ENCODE results near the gene CSH1.

The CSH1 gene

GRCh38 chr17:63941162-63941561, 44.8 kb upstream of the CSH1 start:
- no peak overlapping the region for H3K4me3 ChIP-seq (replicated peaks; ENCODE audit: low read depth, low read length)
- TF ChIP-seq CTCF (IDR thresholded peaks at IDR 0.05; ENCODE audit: low read length, missing control alignments): no peak
- no peak for DNase-seq (ENCODE audit: low read depth)

- no peak for TF ChIP-seq CTCF (IDR thresholded peaks at IDR 0.05; ENCODE audit: low read length, missing control alignments)
- DNase-seq (ENCODE audit: low read depth): no peak
- H3K4me3 ChIP-seq (replicated peaks; ENCODE audit: low read depth, low read length): no peak overlapping the region
Measured at GRCh38 chr17:63940584-63940983, 44.2 kb upstream of the CSH1 start.

GRCh38 chr17:63939884-63940283, 43.5 kb upstream of the CSH1 start:
- H3K4me3 ChIP-seq (replicated peaks; ENCODE audit: low read depth, low read length): no peak overlapping the region
- TF ChIP-seq CTCF (IDR thresholded peaks at IDR 0.05; ENCODE audit: low read length, missing control alignments): no peak
- no peak for DNase-seq (ENCODE audit: low read depth)

- no peak for TF ChIP-seq CTCF (IDR thresholded peaks at IDR 0.05; ENCODE audit: low read length, missing control alignments)
- DNase-seq (ENCODE audit: low read depth): no peak
- no peak overlapping the region for H3K4me3 ChIP-seq (replicated peaks; ENCODE audit: low read depth, low read length)
Measured at GRCh38 chr17:63939401-63939800, 43.0 kb upstream of the CSH1 start.

GRCh38 chr17:63937920-63938319, 41.5 kb upstream of the CSH1 start:
- no peak for DNase-seq (ENCODE audit: low read depth)
- H3K4me3 ChIP-seq (replicated peaks; ENCODE audit: low read depth, low read length): no peak overlapping the region
- no peak for TF ChIP-seq CTCF (IDR thresholded peaks at IDR 0.05; ENCODE audit: low read length, missing control alignments)

GRCh38 chr17:63937319-63937718, 40.9 kb upstream of the CSH1 start:
- no peak for TF ChIP-seq CTCF (IDR thresholded peaks at IDR 0.05; ENCODE audit: low read length, missing control alignments)
- DNase-seq (ENCODE audit: low read depth): no peak
- no peak overlapping the region for H3K4me3 ChIP-seq (replicated peaks; ENCODE audit: low read depth, low read length)

GRCh38 chr17:63934183-63935112, 38.1 kb upstream of the CSH1 start:
- DNase-seq (ENCODE audit: low read depth): no peak
- no peak overlapping the region for H3K4me3 ChIP-seq (replicated peaks; ENCODE audit: low read depth, low read length)

More at GRCh38 chr17:63934183-63935112, 38.1 kb upstream of the CSH1 start:
- no peak for TF ChIP-seq CTCF (IDR thresholded peaks at IDR 0.05; ENCODE audit: low read length, missing control alignments)
